Neural progenitor cell (in vitro differentiated cells): ENCODE measurements around the gene PAK1. TPM values are rescaled to one million over a fixed set of nuclear protein-coding genes. Genes with fewer than 3 reads are reported as not detected.

ENCODE experiments used
- DNase-seq: peaks from one replicate; pipeline ENCODE4 v3.0.0-alpha.2; 2016; ENCODE audit warnings: low spot score
- H2AFZ ChIP-seq: fragments of 200-600 bp; sonication (generic); replicated peaks from 2 replicates; pipeline ENCODE4 v1.6.1; 2016; ENCODE audit warnings: antibody characterized with exemption
- H3F3A ChIP-seq: fragments of 200-600 bp; sonication (generic); 2 replicates; pipeline ENCODE4 v1.6.1; 2016; ENCODE audit warnings: antibody characterized with exemption, low read depth
- H3K27ac ChIP-seq: fragments of 200-600 bp; sonication (generic); 2 replicates; pipeline ENCODE4 v1.5.1; 2016; ENCODE audit warnings: mild to moderate bottlenecking
- H3K27me3 ChIP-seq: fragments of 200-600 bp; sonication (generic); 2 replicates; pipeline ENCODE4 v1.6.1; 2016; ENCODE audit warnings: mild to moderate bottlenecking, moderate library complexity
- H3K36me3 ChIP-seq: fragments of 200-600 bp; sonication (generic); 2 replicates; pipeline ENCODE4 v1.5.1; 2016
- H3K4me1 ChIP-seq: fragments of 200-600 bp; sonication (generic); 2 replicates; pipeline ENCODE4 v1.6.1; 2016; ENCODE audit warnings: mixed run types
- H3K4me2 ChIP-seq: fragments of 200-600 bp; sonication (generic); 2 replicates; pipeline ENCODE4 v1.6.1; 2016
- H3K4me3 ChIP-seq: fragments of 200-600 bp; sonication (generic); 2 replicates; pipeline ENCODE4 v1.5.1; 2016
- H3K79me2 ChIP-seq: fragments of 200-600 bp; sonication (generic); 2 replicates; pipeline ENCODE4 v1.6.1; 2016; ENCODE audit warnings: low read depth
- H3K9ac ChIP-seq: fragments of 200-600 bp; sonication (generic); 2 replicates; pipeline ENCODE4 v1.6.1; 2016
- H3K9me3 ChIP-seq: fragments of 200-600 bp; sonication (generic); 2 replicates; pipeline ENCODE4 v1.5.1; 2016; ENCODE audit warnings: low read depth
- H4K20me1 ChIP-seq: fragments of 200-600 bp; sonication (generic); 2 replicates; pipeline ENCODE4 v1.6.1; 2016; ENCODE audit warnings: low read depth
- H3K27ac Mint-ChIP-seq: 3 replicates; pipeline ENCODE4 v1.8.0; 2021; ENCODE audit warnings: mixed read lengths
- H3K27me3 Mint-ChIP-seq: 2 replicates; pipeline ENCODE4 v1.8.0; 2022; ENCODE audit warnings: low read depth, mild to moderate bottlenecking, inconsistent platforms, moderate library complexity, mixed read lengths; ENCODE audit not compliant: insufficient read depth
- H3K36me3 Mint-ChIP-seq: 3 replicates; pipeline ENCODE4 v1.8.0; 2021; ENCODE audit warnings: mixed read lengths
- H3K4me1 Mint-ChIP-seq: 3 replicates; pipeline ENCODE4 v1.8.0; 2021; ENCODE audit warnings: mixed read lengths
- H3K4me3 Mint-ChIP-seq: 3 replicates; pipeline ENCODE4 v1.8.0; 2021; ENCODE audit warnings: mild to moderate bottlenecking, moderate library complexity, mixed read lengths
- H3K9me3 Mint-ChIP-seq: 3 replicates; pipeline ENCODE4 v1.8.0; 2020; ENCODE audit warnings: mixed read lengths
- EZH2 ChIP-seq: fragments of 200-600 bp; sonication (generic); IDR thresholded peaks from 2 replicates; pipeline ENCODE4 v1.6.1; 2017; ENCODE audit warnings: antibody characterized with exemption, mild to moderate bottlenecking, moderate library complexity
- EZH2phosphoT487 ChIP-seq: fragments of 200-600 bp; sonication (generic); IDR thresholded peaks from 2 replicates; pipeline ENCODE4 v1.6.1; 2017; ENCODE audit warnings: antibody characterized with exemption
- total RNA-seq: library from RNA; depleted of rRNA; stranded (reverse); fragments of >200 nt; gene quantifications from 2 replicates; pipeline ENCODE4 v1.2.3, GENCODE V29; 2015; ENCODE audit warnings: low replicate concordance
- TF ChIP-seq, protein P1 (sequence below): fragments of 200-600 bp; sonication (generic); IDR thresholded peaks from 2 replicates; pipeline ENCODE4 v1.5.1; 2017; ENCODE audit warnings: antibody characterized with exemption, mild to moderate bottlenecking

The PAK1 gene
- total RNA-seq, 1 donor from 2014 or later = 52.1 TPM

DNA sequence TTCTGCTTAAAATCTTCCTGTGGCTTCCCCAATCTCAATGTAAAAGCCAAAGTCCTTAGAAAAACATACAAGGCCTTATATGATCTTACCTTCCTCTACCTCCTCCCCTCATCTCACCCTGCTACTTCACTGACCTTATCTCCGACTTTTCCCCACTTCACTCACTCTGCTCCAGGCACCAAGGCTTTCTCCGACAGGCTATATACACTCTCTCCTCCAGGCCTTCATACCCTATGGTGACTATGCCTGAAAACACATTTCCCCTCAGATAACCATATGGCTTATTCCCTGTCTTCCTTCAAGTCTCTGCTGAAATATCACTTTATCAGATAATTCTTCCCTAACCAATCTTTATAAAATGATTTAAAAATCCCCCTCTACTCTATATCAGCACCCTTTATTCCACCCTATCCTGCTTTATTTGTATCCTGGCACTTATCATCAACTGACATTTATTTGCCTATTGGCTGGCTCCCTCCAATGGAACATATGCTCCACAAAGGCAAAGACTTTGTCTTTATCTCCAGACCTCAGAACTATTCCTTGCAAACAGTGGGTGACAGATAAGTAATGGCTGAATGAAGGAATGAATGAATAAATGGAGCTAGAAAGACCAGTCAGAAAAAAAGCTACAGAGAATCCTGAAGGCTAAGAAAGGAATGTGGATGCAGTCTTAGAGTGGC is 52.7 kb downstream of the PAK1 start:
- H3K4me1 Mint-ChIP-seq = peaks cover 2% of the 10 kb centered on the region
- no peaks in the 10 kb centered on the region for H3K27me3 Mint-ChIP-seq
- H3K4me2 ChIP-seq = no peak overlapping the region

DNA sequence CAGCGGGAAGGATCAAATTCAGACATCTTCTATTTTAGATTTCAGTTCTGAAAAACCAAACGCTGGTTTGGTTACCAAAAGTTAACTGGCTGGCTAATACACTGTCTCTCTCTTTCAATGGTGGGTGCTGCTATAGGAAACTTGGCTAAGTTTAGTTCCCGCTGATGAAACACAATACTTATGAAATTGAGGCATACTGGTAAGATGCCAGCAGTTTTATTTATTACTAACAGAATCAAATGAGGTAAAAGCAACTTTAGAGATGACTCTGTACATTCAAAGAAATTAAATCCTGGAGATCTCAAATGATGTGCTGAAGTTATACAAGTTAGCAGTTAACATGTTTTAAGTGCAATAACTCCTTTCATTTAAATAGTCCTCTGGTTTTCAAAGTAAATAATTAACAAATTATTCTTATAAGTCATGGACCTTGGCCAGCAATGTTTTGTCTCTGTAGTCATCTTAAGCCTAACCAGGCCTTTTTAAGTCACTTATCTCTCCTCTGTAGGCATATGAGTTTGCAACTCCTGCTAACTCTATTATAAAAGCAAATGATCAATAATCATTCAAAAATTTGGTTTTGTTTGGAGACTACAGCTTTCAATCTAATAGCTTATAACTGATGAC is 54.8 kb downstream of the PAK1 start:
- no peaks in the 10 kb centered on the region for H3K9me3 ChIP-seq
- Mint-ChIP-seq H3K4me1 (no peaks in the 10 kb centered on the region), H3K9me3 (no peaks in the 10 kb centered on the region), H3K27me3 (no peaks in the 10 kb centered on the region), H3K4me3 (no peak overlapping the region), H3K36me3 (no peaks in the 10 kb centered on the region), H3K27ac (no peak overlapping the region)
- peaks cover 15% of the 10 kb centered on the region for H4K20me1 ChIP-seq
- no peak for DNase-seq
- H3K9ac ChIP-seq = no peak overlapping the region
- no peaks in the 10 kb centered on the region for H3K36me3 ChIP-seq
- no peak overlapping the region for H3K4me3 ChIP-seq
- no peak overlapping the region for H3K4me2 ChIP-seq
- no peaks in the 10 kb centered on the region for H3K27me3 ChIP-seq
- peaks cover 13% of the 10 kb centered on the region for H3K79me2 ChIP-seq
- TF ChIP-seq, protein P1, sequence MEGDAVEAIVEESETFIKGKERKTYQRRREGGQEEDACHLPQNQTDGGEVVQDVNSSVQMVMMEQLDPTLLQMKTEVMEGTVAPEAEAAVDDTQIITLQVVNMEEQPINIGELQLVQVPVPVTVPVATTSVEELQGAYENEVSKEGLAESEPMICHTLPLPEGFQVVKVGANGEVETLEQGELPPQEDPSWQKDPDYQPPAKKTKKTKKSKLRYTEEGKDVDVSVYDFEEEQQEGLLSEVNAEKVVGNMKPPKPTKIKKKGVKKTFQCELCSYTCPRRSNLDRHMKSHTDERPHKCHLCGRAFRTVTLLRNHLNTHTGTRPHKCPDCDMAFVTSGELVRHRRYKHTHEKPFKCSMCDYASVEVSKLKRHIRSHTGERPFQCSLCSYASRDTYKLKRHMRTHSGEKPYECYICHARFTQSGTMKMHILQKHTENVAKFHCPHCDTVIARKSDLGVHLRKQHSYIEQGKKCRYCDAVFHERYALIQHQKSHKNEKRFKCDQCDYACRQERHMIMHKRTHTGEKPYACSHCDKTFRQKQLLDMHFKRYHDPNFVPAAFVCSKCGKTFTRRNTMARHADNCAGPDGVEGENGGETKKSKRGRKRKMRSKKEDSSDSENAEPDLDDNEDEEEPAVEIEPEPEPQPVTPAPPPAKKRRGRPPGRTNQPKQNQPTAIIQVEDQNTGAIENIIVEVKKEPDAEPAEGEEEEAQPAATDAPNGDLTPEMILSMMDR = no peak
- no peak for TF ChIP-seq EZH2phosphoT487
- TF ChIP-seq EZH2 = no peak
- H2AFZ ChIP-seq = no peak overlapping the region
- no peaks in the 10 kb centered on the region for H3K4me1 ChIP-seq
- H3K27ac ChIP-seq = no peak overlapping the region
- H3F3A ChIP-seq = no peaks in the 10 kb centered on the region

More for the DNA sequence above, 52.7 kb downstream of the PAK1 start:
- TF ChIP-seq, protein P1 = no peak
- no peak for TF ChIP-seq EZH2
- no peak for TF ChIP-seq EZH2phosphoT487
- Histone ChIP-seq H3K9me3 (no peaks in the 10 kb centered on the region), H4K20me1 (peaks cover 22% of the 10 kb centered on the region), H3K36me3 (no peaks in the 10 kb centered on the region), H3K79me2 (peaks cover 13% of the 10 kb centered on the region), H3K4me3 (no peak overlapping the region), H3F3A (no peaks in the 10 kb centered on the region), H3K4me1 (peaks cover 6% of the 10 kb centered on the region), H2AFZ (no peak overlapping the region), H3K27ac (no peak overlapping the region), H3K9ac (no peak overlapping the region), H3K27me3 (no peaks in the 10 kb centered on the region)
- Mint-ChIP-seq H3K4me3 (no peak overlapping the region), H3K9me3 (no peaks in the 10 kb centered on the region), H3K27ac (no peak overlapping the region), H3K36me3 (no peaks in the 10 kb centered on the region)
- DNase-seq = no peak

DNA sequence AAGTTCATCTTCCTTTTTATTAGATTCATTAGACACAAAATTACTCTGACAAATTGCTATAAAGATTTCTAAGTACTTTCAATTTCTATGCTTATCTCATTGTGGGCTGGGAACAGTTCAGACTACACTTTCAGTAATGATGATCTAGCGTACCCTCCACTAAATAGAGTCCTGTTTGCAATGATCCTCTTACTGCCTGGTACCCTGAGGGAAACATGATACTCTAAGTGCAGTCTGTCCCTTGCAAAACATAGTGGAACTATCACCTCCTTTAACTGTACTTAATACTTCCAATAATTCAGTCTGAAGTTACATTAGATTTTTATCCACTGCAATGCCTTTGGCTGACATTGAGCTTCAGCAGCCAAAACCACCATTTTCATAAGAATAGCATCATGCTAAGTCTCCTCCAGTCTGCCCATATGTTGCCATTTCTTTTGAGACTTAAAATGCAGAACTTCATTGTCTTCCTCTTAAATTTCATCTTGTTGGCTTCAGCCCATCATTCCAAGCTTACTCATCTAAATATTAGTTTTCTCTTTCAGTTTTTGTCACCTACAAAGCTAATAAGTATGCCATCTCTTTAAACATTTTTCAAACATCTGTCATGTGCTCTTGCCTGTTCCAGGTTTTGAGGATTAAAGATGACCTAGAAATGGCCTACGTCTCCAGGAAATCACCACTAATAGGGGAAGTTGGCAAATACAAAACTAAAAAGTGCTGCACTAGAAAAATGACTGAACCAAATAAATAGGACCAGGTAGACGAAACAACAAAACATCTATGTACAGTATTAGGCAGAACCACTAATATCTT is 55.5 kb downstream of the PAK1 start:
- H3K4me2 ChIP-seq = no peak overlapping the region
- peaks cover 13% of the 10 kb centered on the region for H3K79me2 ChIP-seq
- H3K36me3 Mint-ChIP-seq = no peaks in the 10 kb centered on the region
- H3K4me1 ChIP-seq = no peaks in the 10 kb centered on the region
- peaks cover 4% of the 10 kb centered on the region for H3K4me1 Mint-ChIP-seq
- no peaks in the 10 kb centered on the region for H3K9me3 Mint-ChIP-seq
- no peak overlapping the region for H3K27ac Mint-ChIP-seq
- no peak overlapping the region for H3K27ac ChIP-seq
- DNase-seq = no peak
- no peaks in the 10 kb centered on the region for H3K27me3 Mint-ChIP-seq
- TF ChIP-seq EZH2 (no peak), EZH2phosphoT487 (no peak)
- TF ChIP-seq, protein P1 = no peak
- H3F3A ChIP-seq = no peaks in the 10 kb centered on the region
- H3K36me3 ChIP-seq = no peaks in the 10 kb centered on the region
- H3K9me3 ChIP-seq = no peaks in the 10 kb centered on the region
- peaks cover 15% of the 10 kb centered on the region for H4K20me1 ChIP-seq
- H3K27me3 ChIP-seq = no peaks in the 10 kb centered on the region
- H2AFZ ChIP-seq = no peak overlapping the region
- no peak overlapping the region for H3K4me3 Mint-ChIP-seq
- no peak overlapping the region for H3K9ac ChIP-seq
- no peak overlapping the region for H3K4me3 ChIP-seq
